Esophagus squamous epithelium (tissue), 5 donors: Measurements from ENCODE around the gene PTGES3. TPM values are rescaled to one million over a fixed set of nuclear protein-coding genes. Genes with fewer than 3 reads are reported as not detected.
A peak's percentile ranks its signal among the peaks of the same experiment; 100 is the strongest.

Source experiments
- DNase-seq: peaks from one replicate; lab custom pipeline; 2025; lab: John Stamatoyannopoulos, UW
- H3K27ac ChIP-seq, 4 donors: fragments of 200-600 bp; sonication (generic); one replicate each; pipeline ENCODE4 v1.5.1; 2016 to 2019; ENCODE audit warnings: mild to moderate bottlenecking in 1 of 4
- H3K27me3 ChIP-seq, 4 donors: fragments of 200-600 bp; sonication (generic); 1 replicate in 3 of 4; 2 replicates in 1 of 4; pipeline versions ENCODE4 v1.5.1 to v1.6.0; 2017 to 2021; ENCODE audit warnings: antibody characterized with exemption in 1 of 4
- H3K36me3 ChIP-seq, 3 donors: fragments of 200-600 bp; sonication (generic); one replicate each; pipeline ENCODE4 v1.5.1; 2016 to 2019
- H3K4me1 ChIP-seq, 3 donors: fragments of 200-600 bp; sonication (generic); one replicate each; pipeline ENCODE4 v1.5.1; 2017 to 2019
- H3K4me3 ChIP-seq, 4 donors: fragments of 200-600 bp; sonication (generic); 1 replicate in 3 of 4; 2 replicates in 1 of 4; pipeline ENCODE4 v1.5.1; 2016 to 2019; ENCODE audit warnings: mild to moderate bottlenecking in 2 of 4, moderate library complexity in 1 of 4
- H3K9me3 ChIP-seq, 3 donors: fragments of 200-600 bp; sonication (generic); one replicate each; pipeline ENCODE4 v1.5.1; 2016 to 2019
- POLR2A ChIP-seq, 4 donors: fragments of 450-650 bp; IDR thresholded peaks; one replicate each; pipeline ENCODE4 v1.6.1; 2017; ENCODE audit warnings: antibody characterized with exemption in 4 of 4, mild to moderate bottlenecking in 4 of 4, moderate library complexity in 3 of 4
- WGBS, 2 donors: methylation state at CpG; one replicate each; pipeline ENCODE4 v1.1.5; 2018; 5-methylcytosine and 5-hydroxymethylcytosine counted together
- intact Hi-C: fragments of 100-400 bp; cut with DNase I; formaldehyde crosslinking; loops from one replicate; pipeline ENCODE4 v1.15.0; 2022
- total RNA-seq, 4 donors: library from RNA; depleted of rRNA; stranded (reverse); fragments of >200 nt; gene quantifications; one replicate each; pipeline ENCODE4 v1.1.0, GENCODE V29; 2016
- TF ChIP-seq, protein P1 (sequence below), 6 experiments: fragments of 450-650 bp in 4 of 6; fragments of 200-600 bp in 2 of 6; sonication (generic) in 2 of 6; IDR thresholded peaks; one replicate each; pipeline ENCODE4 v1.5.1; 2016 to 2019; ENCODE audit warnings: antibody characterized with exemption in 6 of 6, mild to moderate bottlenecking in 4 of 6, moderate library complexity in 4 of 6
- donor health status: DM: yes; HTN: yes; CAD: no.

Gene PTGES3
- total RNA-seq, 4 donors from 2014 or later: 61.9 to 157 (median 100) TPM

DNA sequence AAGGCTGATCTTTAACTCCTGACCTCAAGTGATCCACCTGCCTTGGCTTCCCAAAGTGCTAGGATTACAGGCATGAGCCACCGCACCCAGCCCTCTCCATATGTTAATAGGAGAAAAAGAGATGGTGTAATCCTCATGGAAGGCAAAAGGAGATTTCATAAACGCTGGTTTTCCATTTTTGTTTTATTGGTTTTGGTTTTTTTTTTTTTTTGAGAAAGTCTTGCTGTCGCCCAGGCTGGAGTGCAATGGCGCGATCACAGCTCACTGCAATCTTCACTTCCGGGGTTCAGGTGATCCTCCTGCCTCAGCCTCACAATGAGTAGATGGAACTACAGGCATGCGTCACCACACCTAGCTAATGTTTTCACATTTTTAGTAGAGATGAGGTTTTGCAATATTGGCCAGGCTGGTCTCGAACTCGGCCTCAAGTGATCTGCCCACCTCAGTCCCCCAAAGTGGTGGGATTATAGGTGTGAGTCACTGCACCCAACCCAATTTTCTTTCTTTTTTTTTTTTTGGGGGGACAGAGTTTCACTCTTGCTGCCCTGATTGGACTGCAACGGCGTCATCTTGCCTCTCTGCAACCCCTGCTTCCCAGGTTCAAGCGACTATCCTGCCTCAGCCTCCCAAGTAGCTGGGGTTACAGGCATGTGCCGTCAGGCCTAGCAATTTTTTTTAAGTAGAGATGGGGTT lies 8.1 kb downstream of the PTGES3 start:
- TF ChIP-seq POLR2A (IDR thresholded peaks at IDR 0.05): no peak
- TF ChIP-seq, protein P1, sequence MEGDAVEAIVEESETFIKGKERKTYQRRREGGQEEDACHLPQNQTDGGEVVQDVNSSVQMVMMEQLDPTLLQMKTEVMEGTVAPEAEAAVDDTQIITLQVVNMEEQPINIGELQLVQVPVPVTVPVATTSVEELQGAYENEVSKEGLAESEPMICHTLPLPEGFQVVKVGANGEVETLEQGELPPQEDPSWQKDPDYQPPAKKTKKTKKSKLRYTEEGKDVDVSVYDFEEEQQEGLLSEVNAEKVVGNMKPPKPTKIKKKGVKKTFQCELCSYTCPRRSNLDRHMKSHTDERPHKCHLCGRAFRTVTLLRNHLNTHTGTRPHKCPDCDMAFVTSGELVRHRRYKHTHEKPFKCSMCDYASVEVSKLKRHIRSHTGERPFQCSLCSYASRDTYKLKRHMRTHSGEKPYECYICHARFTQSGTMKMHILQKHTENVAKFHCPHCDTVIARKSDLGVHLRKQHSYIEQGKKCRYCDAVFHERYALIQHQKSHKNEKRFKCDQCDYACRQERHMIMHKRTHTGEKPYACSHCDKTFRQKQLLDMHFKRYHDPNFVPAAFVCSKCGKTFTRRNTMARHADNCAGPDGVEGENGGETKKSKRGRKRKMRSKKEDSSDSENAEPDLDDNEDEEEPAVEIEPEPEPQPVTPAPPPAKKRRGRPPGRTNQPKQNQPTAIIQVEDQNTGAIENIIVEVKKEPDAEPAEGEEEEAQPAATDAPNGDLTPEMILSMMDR (IDR thresholded peaks at IDR 0.05): no peak
- peaks cover 9 to 88% (median 40%) of the 10 kb centered on the region in 3 donors for H3K4me1 ChIP-seq
- H3K36me3 ChIP-seq: peaks cover 0 to 45% (median 0%) of the 10 kb centered on the region in 3 donors
- H3K27me3 ChIP-seq: no peaks in the 10 kb centered on the region
- intact Hi-C loops: no loop called here
- no peak for DNase-seq
- no peak overlapping the region for H3K27ac ChIP-seq
- 82% methylated on average over 13 of the region's 13 CpGs for whole genome bisulfite sequencing, 2 donors
- no peak overlapping the region for H3K4me3 ChIP-seq
- H3K9me3 ChIP-seq: no peaks in the 10 kb centered on the region

DNA sequence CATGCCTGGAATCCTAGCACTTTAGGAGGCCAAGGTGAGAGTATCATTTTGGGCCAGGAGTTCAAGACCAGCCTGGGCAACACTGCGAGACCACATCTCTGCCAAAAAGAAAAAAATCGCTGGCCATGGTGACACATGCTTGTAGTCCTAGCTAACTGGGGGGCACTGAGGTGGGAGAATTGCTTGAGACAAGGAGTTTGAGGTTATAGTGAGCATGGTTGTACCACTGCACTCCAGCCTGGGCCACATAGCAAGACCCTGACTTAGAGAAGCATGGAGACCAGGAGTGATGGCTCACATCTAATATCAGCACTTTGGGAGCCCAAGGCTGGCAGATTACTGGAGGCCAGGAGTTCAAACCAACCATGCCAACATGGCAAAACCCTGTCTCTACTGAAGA lies 9.2 kb downstream of the PTGES3 start:
- no peak for TF ChIP-seq POLR2A (IDR thresholded peaks at IDR 0.05)
- TF ChIP-seq, protein P1 (IDR thresholded peaks at IDR 0.05): no peak
- no peak for DNase-seq
- no peaks in the 10 kb centered on the region for H3K27me3 ChIP-seq
- H3K4me3 ChIP-seq: no peak overlapping the region
- peaks cover 9 to 81% (median 36%) of the 10 kb centered on the region in 3 donors for H3K4me1 ChIP-seq
- no peaks in the 10 kb centered on the region for H3K9me3 ChIP-seq
- peaks cover 0 to 51% (median 0%) of the 10 kb centered on the region in 3 donors for H3K36me3 ChIP-seq
- intact Hi-C loops: no loop called here
- WGBS, 2 donors: 81 to 88% methylated on average over 2 of the region's 2 CpGs
- peak overlapping the region in 1 of 4 donors; percentile 9 for H3K27ac ChIP-seq

DNA sequence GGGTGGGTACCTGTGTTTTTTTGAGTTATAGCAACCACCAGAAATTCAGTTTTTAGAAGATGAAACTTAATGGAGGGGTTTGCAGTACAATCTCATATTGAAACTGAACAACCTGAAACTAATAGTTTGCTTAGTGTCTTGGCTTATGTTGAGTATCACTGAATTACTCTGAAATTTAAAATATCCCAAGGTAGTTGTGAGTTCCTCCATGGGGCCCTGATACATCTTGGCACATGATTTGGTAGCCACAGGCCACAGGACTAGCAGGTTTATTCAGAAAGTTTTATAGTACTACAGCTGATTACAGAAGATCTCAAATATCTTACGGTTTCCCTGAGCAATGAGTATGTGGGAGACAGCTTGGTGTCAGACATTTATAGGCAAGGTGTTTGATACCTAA lies 10.4 kb downstream of the PTGES3 start:
- Histone ChIP-seq H3K27me3 (no peaks in the 10 kb centered on the region), H3K27ac (no peak overlapping the region), H3K4me1 (peaks cover 9 to 78% (median 31%) of the 10 kb centered on the region in 3 donors), H3K4me3 (no peak overlapping the region), H3K36me3 (peaks cover 0 to 47% (median 0%) of the 10 kb centered on the region in 3 donors), H3K9me3 (no peaks in the 10 kb centered on the region)
- no peak for DNase-seq
- no peak for TF ChIP-seq POLR2A (IDR thresholded peaks at IDR 0.05)
- TF ChIP-seq, protein P1 (IDR thresholded peaks at IDR 0.05): no peak
- WGBS, 2 donors: 50 to 61% methylated on average over 1 of the region's 1 CpG
- intact Hi-C loops: no loop called here

DNA sequence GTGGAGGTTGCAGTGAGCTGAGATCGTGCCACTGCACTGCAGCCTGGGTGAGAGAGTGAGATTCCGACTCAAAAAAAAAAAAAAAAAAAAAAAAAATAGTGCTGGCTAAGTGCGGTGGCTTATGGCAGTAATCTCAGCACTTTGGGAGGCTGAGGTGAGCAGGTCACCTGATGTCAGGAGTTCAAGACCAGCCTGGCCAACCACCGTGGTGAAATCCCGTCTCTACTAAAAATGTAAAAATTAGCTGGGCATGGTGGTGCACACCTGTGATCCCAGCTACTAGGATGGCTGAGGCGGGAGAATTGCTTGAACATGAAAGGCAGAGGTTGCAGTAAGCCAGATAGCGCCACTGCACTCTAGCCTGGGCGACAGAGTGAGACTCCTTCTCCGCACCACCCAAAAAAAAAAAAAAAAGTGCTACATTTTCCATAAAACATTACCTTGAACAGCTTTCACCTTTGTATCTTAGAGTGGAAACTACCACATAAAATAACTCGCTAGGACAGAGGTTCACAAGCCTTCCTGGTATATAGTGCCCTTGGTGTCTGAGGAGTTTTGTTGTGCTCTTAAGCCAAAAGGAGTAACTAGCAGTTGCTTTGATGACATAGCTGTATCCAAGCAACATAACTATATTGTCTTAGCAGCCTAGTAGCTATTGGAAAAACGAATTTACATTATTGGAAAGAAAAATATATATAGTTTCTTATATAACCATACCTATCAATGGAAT lies 11.1 kb downstream of the PTGES3 start:
- H3K27me3 ChIP-seq: no peaks in the 10 kb centered on the region
- H3K9me3 ChIP-seq: no peaks in the 10 kb centered on the region
- no peak overlapping the region for H3K27ac ChIP-seq
- intact Hi-C loops: no loop called here
- peaks cover 9 to 78% (median 24%) of the 10 kb centered on the region in 3 donors for H3K4me1 ChIP-seq
- no peak overlapping the region for H3K4me3 ChIP-seq
- no peak for DNase-seq
- peaks cover 0 to 47% (median 0%) of the 10 kb centered on the region in 3 donors for H3K36me3 ChIP-seq
- WGBS, 2 donors: 74 to 77% methylated on average over 8 to 11 of the region's 11 CpGs
- TF ChIP-seq, protein P1 (IDR thresholded peaks at IDR 0.05): no peak
- TF ChIP-seq POLR2A (IDR thresholded peaks at IDR 0.05): no peak

DNA sequence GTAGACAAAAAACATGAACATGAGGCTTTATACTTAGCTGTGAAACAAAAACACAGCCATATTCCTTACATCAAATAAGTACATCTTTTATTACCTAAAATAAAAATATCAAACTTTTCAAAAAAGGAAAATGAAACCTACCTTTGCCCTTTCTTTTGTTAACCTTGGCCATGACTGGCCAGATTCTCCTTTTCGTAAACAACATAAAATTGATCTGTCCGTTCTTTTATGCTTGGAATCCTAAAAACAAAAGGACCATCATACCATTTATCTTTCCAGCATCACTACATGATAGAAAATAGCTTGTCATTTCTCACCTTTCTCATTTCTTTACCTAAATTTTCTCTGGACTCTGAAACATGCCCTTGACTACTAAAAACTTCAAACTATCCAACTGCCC lies 16.5 kb downstream of the PTGES3 start:
- H3K4me1 ChIP-seq: peaks cover 4 to 46% (median 5%) of the 10 kb centered on the region in 3 donors
- 87 to 88% methylated on average over 2 of the region's 2 CpGs for WGBS, 2 donors
- no peaks in the 10 kb centered on the region for H3K27me3 ChIP-seq
- no peak for DNase-seq
- intact Hi-C loops: no loop called here
- no peaks in the 10 kb centered on the region for H3K9me3 ChIP-seq
- H3K4me3 ChIP-seq: no peak overlapping the region
- TF ChIP-seq, protein P1 (IDR thresholded peaks at IDR 0.05): no peak
- TF ChIP-seq POLR2A (IDR thresholded peaks at IDR 0.05): no peak
- peaks cover 15 to 77% (median 22%) of the 10 kb centered on the region in 3 donors for H3K36me3 ChIP-seq
- H3K27ac ChIP-seq: no peak overlapping the region
